Neural cell (in vitro differentiated cells): ENCODE measurements around the gene CNTFR. TPM values are rescaled to one million over a fixed set of nuclear protein-coding genes. Genes with fewer than 3 reads are reported as not detected.
A peak's percentile ranks its signal among the peaks of the same experiment; 100 is the strongest.

Experiments
- H2AFZ ChIP-seq: fragments of 200-600, 300-800 bp; sonication (generic), shearing (Covaris generic); 2 replicates; pipeline ENCODE4 v1.6.0; 2014; ENCODE audit warnings: low read depth, mild to moderate bottlenecking, antibody characterized with exemption, low read length, moderate library complexity
- H3F3A ChIP-seq: fragments of 200-600 bp; shearing (Covaris generic); 2 replicates; pipeline ENCODE4 v1.6.1; 2016; ENCODE audit warnings: mild to moderate bottlenecking, moderate library complexity, mixed read lengths, antibody characterized with exemption, low read length; ENCODE audit not compliant: insufficient read depth, poor library complexity, severe bottlenecking
- H3K27ac ChIP-seq: fragments of 200-600, 300-800 bp; sonication (generic), shearing (Covaris generic); 2 replicates; pipeline ENCODE4 v1.5.1; 2014; ENCODE audit warnings: mild to moderate bottlenecking, low read length, moderate library complexity
- H3K27me3 ChIP-seq: fragments of 300-800, 200-600 bp; sonication (generic), shearing (Covaris generic); 2 replicates; pipeline ENCODE4 v1.6.0; 2014; ENCODE audit warnings: mild to moderate bottlenecking, low read depth, low read length, moderate library complexity; ENCODE audit not compliant: insufficient read depth
- H3K36me3 ChIP-seq: fragments of 300-800, 200-600 bp; sonication (generic), shearing (Covaris generic); 2 replicates; pipeline ENCODE4 v1.5.1; 2014; ENCODE audit warnings: mild to moderate bottlenecking, antibody characterized with exemption, low read length, moderate library complexity; ENCODE audit not compliant: insufficient read depth
- H3K4me2 ChIP-seq: fragments of 300-800, 200-600 bp; sonication (generic), shearing (Covaris generic); 2 replicates; pipeline ENCODE4 v1.6.0; 2014; ENCODE audit warnings: mild to moderate bottlenecking, low read length
- H3K4me3 ChIP-seq: fragments of 300-800, 200-600 bp; sonication (generic), shearing (Covaris generic); 2 replicates; pipeline ENCODE4 v1.5.1; 2014; ENCODE audit warnings: mild to moderate bottlenecking, low read length, moderate library complexity
- H3K79me2 ChIP-seq: fragments of 200-600 bp; shearing (Covaris generic); replicated peaks from 2 replicates; pipeline ENCODE4 v1.6.0; 2014; ENCODE audit warnings: mild to moderate bottlenecking, low read length, moderate library complexity; ENCODE audit not compliant: insufficient read depth
- H3K9ac ChIP-seq: fragments of 300-800, 200-600 bp; sonication (generic), shearing (Covaris generic); 2 replicates; pipeline ENCODE4 v1.6.1; 2016; ENCODE audit warnings: mild to moderate bottlenecking, low read length, mixed read lengths
- H3K9me2 ChIP-seq: fragments of 200-600 bp; shearing (Covaris generic); 2 replicates; pipeline ENCODE4 v1.6.1; 2016; ENCODE audit warnings: mild to moderate bottlenecking, low read length, mixed read lengths; ENCODE audit not compliant: insufficient read depth
- H3K9me3 ChIP-seq: fragments of 200-600, 300-800 bp; sonication (generic), shearing (Covaris generic); 2 replicates; pipeline ENCODE4 v1.6.1; 2016; ENCODE audit warnings: mild to moderate bottlenecking, mixed run types, low read length, moderate library complexity, mixed read lengths
- H4K20me1 ChIP-seq: fragments of 200-600 bp; shearing (Covaris generic); 2 replicates; pipeline ENCODE4 v1.6.1; 2016; ENCODE audit warnings: mild to moderate bottlenecking, mixed run types; ENCODE audit not compliant: insufficient read depth
- CTCF ChIP-seq: fragments of 450-650 bp; IDR thresholded peaks from 2 replicates; pipeline ENCODE4 v1.5.1; 2014; ENCODE audit warnings: antibody characterized with exemption, mild to moderate bottlenecking, moderate library complexity; ENCODE audit not compliant: poor library complexity, severe bottlenecking
- EP300 ChIP-seq: fragments of 450-650 bp; conservative IDR thresholded peaks from 2 replicates; pipeline ENCODE4 v1.6.1; 2014; ENCODE audit warnings: antibody characterized with exemption, mild to moderate bottlenecking, moderate library complexity; ENCODE audit not compliant: poor library complexity, severe bottlenecking
- EZH2 ChIP-seq: fragments of 200-600, 300-800 bp; shearing (Covaris generic), sonication (generic); IDR thresholded peaks from 2 replicates; pipeline ENCODE4 v1.6.1; 2014; ENCODE audit warnings: antibody characterized with exemption, low read length, borderline replicate concordance, mild to moderate bottlenecking; ENCODE audit not compliant: insufficient read depth, poor library complexity, severe bottlenecking
- MXI1 ChIP-seq: fragments of 450-650 bp; conservative IDR thresholded peaks from 2 replicates; pipeline ENCODE4 v1.6.1; 2014; ENCODE audit warnings: antibody characterized with exemption, mild to moderate bottlenecking; ENCODE audit not compliant: poor library complexity, severe bottlenecking
- POLR2AphosphoS5 ChIP-seq: IDR thresholded peaks from 2 replicates; pipeline ENCODE4 v1.6.1; 2012
- RAD21 ChIP-seq: fragments of 450-650 bp; conservative IDR thresholded peaks from 2 replicates; pipeline ENCODE4 v1.6.1; 2014; ENCODE audit warnings: antibody characterized with exemption, mild to moderate bottlenecking, moderate library complexity
- REST ChIP-seq: IDR thresholded peaks from 2 replicates; pipeline ENCODE4 v1.6.1; 2012; ENCODE audit warnings: borderline replicate concordance
- SMC3 ChIP-seq: fragments of 450-650 bp; conservative IDR thresholded peaks from 2 replicates; pipeline ENCODE4 v1.6.1; 2014; ENCODE audit warnings: antibody characterized with exemption, mild to moderate bottlenecking, moderate library complexity; ENCODE audit not compliant: poor library complexity
- TAF1 ChIP-seq: IDR thresholded peaks from 2 replicates; pipeline ENCODE4 v1.6.1; 2012; ENCODE audit warnings: low read depth
- polyA plus RNA-seq: library from polyadenylated mRNA; depleted of rRNA; stranded (reverse); fragments of >200 nt; gene quantifications from 2 replicates; pipeline ENCODE4 v1.2.3, GENCODE V29; 2014

CNTFR gene
- polyA plus RNA-seq, 1 donor from 2014 or later: 19.0 TPM

GRCh38 chr9:34628656-34629490, 39.3 kb upstream of the CNTFR start, which contains the start of gene ARID3C:
TSS of gene ARID3C (minus strand) at chr9:34629066. CDS start at chr9:34628014, 1,052 bp downstream.
- Histone ChIP-seq H3K27me3 (peaks cover 25% of the 10 kb centered on the region), H3K27ac (no peak within 1 kb of the TSS), H3K9me2 (no peaks in the 10 kb centered on the region), H3K9ac (peak within 1 kb of the TSS; percentile 49), H3K4me3 (peak within 1 kb of the TSS; percentile 62), H2AFZ (no peak within 1 kb of the TSS), H3K4me2 (no peak within 1 kb of the TSS), H4K20me1 (no peaks in the 10 kb centered on the region), H3K9me3 (no peaks in the 10 kb centered on the region), H3F3A (no peaks in the 10 kb centered on the region), H3K79me2 (no peaks in the 10 kb centered on the region), H3K36me3 (no peaks in the 10 kb centered on the region)
- TF ChIP-seq SMC3: no peak
- TF ChIP-seq REST: no peak
- TF ChIP-seq EP300: no peak
- TF ChIP-seq CTCF: no peak
- no peak for TF ChIP-seq MXI1
- TF ChIP-seq TAF1: no peak
- TF ChIP-seq EZH2: no peak
- TF ChIP-seq RAD21: no peak
- TF ChIP-seq POLR2AphosphoS5: no peak

- no peaks in the 10 kb centered on the region for H3K36me3 ChIP-seq
- H3K27me3 ChIP-seq: peaks cover 25% of the 10 kb centered on the region
- no peak overlapping the region for H2AFZ ChIP-seq
- no peaks in the 10 kb centered on the region for H3K9me2 ChIP-seq
- H3F3A ChIP-seq: no peaks in the 10 kb centered on the region
- no peaks in the 10 kb centered on the region for H3K79me2 ChIP-seq
- TF ChIP-seq EZH2 (no peak), SMC3 (no peak), MXI1 (no peak), RAD21 (no peak), EP300 (no peak), POLR2AphosphoS5 (no peak), CTCF (no peak), REST (no peak), TAF1 (no peak)
- peak overlapping the region; percentile 62 for H3K4me3 ChIP-seq
- H3K27ac ChIP-seq: no peak overlapping the region
- peak overlapping the region; percentile 49 for H3K9ac ChIP-seq
- H3K9me3 ChIP-seq: no peaks in the 10 kb centered on the region
- H4K20me1 ChIP-seq: no peaks in the 10 kb centered on the region
- no peak overlapping the region for H3K4me2 ChIP-seq
Observed at GRCh38 chr9:34627716-34628655, 38.5 kb upstream of the CNTFR start.
